NCI-H774 (cell line): ENCODE measurements around the gene LRRC3B.
"Not testable (repeated sequence)": the region's sequence is repeated elsewhere in the genome, so short reads cannot be mapped to it uniquely, and the experiment has no call there.

ENCODE experiments used
- DNase-seq: peaks from one replicate; lab custom pipeline; 2025; lab: John Stamatoyannopoulos, UW

LRRC3B gene

GRCh38 chr3:26622621-26623418, at the start of gene LRRC3B:
LRRC3B (plus strand) TSS chr3:26622772; CDS start chr3:26709673, 86,901 bp downstream.
- DNase-seq: no peak

- no peak for DNase-seq
These were observed 47.8 kb upstream of the LRRC3B start for GRCh38 chr3:26574766-26575165.

GRCh38 chr3:26579116-26579515, 43.5 kb upstream of the LRRC3B start:
- no peak for DNase-seq

- DNase-seq: no peak
These were observed 35.0 kb upstream of the LRRC3B start for GRCh38 chr3:26587571-26587970.

GRCh38 chr3:26588931-26589330, 33.6 kb upstream of the LRRC3B start:
- DNase-seq: no peak

GRCh38 chr3:26589678-26590077, 32.9 kb upstream of the LRRC3B start:
- no peak for DNase-seq

GRCh38 chr3:26590919-26591484, 31.6 kb upstream of the LRRC3B start:
- no peak for DNase-seq

- DNase-seq: no peak
These were observed 30.6 kb upstream of the LRRC3B start for GRCh38 chr3:26591926-26592325.

- DNase-seq: no peak
These were observed 30.1 kb upstream of the LRRC3B start for GRCh38 chr3:26592451-26592850.

GRCh38 chr3:26596335-26596734, 26.2 kb upstream of the LRRC3B start:
- DNase-seq: no peak

- DNase-seq: not testable (repeated sequence)
These were observed 19.3 kb upstream of the LRRC3B start for GRCh38 chr3:26603311-26603710.

- not testable (repeated sequence) for DNase-seq
These were observed 18.8 kb upstream of the LRRC3B start for GRCh38 chr3:26603771-26604170.

- DNase-seq: no peak
These were observed 8.4 kb upstream of the LRRC3B start for GRCh38 chr3:26614006-26614685.

- no peak for DNase-seq
These were observed 1.4 kb upstream of the LRRC3B start for GRCh38 chr3:26621176-26621575.

GRCh38 chr3:26621906-26622620, 509 bp upstream of the LRRC3B start:
- DNase-seq: no peak

GRCh38 chr3:26623419-26624208, 1.0 kb downstream of the LRRC3B start:
- no peak for DNase-seq

- DNase-seq: no peak
These were observed 1.7 kb downstream of the LRRC3B start for GRCh38 chr3:26624209-26624765.

GRCh38 chr3:26625187-26625586, 2.6 kb downstream of the LRRC3B start:
- DNase-seq: no peak

GRCh38 chr3:26627080-26627479, 4.5 kb downstream of the LRRC3B start:
- DNase-seq: no peak

GRCh38 chr3:26628915-26629314, 6.3 kb downstream of the LRRC3B start:
- no peak for DNase-seq

GRCh38 chr3:26630669-26631389, 8.3 kb downstream of the LRRC3B start:
- DNase-seq: no peak
